GM11168 (cell line): ENCODE data around the gene UCN.
"Not testable (repeated sequence)": the region's sequence is repeated elsewhere in the genome, so short reads cannot be mapped to it uniquely, and the experiment has no call there.

ENCODE experiments used
- in situ Hi-C: fragments of 300-500 bp; cut with MboI; formaldehyde crosslinking; loops from one replicate; pipeline ENCODE4 v1.12.0; 2022; ENCODE audit warnings: low sequenced_read_pairs; ENCODE audit not compliant: unreplicated experiment

Gene UCN

DNA sequence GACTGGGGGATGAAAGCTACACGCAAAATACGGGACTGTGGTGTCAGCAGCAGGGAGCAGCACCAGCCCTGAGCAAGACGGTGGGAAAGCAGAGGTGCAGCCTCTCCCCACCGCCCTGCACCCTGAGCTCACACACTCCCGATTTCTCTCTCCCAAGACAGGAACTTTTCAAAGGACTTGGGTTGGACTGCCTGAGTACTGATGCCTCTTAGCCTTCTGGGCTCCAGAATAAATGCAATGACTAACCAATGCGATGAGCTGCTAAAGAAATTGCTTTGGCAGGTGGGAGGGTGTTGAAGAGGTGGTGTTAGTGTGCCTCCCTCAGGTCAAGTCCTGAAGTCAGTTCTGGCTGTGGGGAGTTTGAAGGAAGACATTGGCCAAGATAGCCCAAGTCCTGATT lies 16.4 kb downstream of the UCN start:
- in situ Hi-C loops = no loop called here

DNA sequence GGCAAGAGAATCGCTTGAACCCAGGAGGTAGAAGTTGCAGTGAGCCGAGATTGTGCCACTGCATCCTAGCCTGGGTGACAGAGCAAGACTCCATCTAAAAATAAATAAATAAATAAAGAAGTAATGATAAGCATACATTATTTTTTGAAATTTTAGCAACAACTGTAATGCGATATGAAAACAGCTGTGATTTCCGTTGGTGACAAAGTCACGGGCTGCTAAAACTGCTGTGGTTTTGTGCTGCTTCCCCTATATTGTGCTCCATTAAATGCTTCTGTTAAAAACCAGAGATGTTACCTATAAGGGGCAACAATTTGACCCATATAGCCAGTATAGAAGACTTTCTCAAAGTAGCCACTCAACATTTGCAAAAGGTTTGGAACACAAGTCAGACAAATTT lies 17.7 kb downstream of the UCN start:
- in situ Hi-C loops = no loop called here

DNA sequence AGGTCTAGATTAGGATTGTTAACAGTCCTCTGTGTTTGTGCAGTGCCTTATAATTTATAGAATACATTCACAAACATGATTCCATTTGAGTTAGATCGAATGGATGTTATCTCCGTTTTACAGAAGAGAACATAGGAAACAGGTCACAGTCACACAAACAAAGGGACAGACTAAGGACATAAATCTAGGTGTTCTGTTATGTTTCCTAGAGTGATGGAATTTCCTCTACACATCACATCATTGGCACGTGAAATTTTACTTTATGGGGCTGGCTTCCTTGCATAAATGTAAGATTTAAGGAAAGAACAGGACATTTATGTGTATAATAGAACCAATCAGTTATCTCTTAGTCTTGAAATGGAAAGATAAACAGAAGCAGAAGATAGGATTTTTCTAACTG lies 19.6 kb downstream of the UCN start:
- in situ Hi-C loops = no loop called here

DNA sequence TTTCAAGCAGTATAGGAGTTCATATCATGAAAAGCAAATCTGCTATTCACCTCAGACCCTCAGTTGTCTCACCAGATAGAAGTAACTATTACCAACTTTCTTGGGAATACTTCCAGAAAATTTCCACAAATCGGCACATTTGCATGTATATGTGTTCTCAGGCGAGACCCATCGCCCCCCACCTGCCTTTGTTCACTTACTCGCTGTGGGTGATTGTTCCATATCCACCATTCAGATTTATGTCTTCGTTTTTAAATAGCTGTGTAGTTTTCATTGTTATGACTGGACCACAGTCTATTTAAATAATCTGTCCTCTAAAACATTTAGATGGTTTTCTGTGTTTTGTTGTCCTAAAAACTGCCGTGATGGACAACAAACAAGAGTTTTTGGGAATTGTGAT lies 22.8 kb downstream of the UCN start:
- in situ Hi-C loops = no loop called here

DNA sequence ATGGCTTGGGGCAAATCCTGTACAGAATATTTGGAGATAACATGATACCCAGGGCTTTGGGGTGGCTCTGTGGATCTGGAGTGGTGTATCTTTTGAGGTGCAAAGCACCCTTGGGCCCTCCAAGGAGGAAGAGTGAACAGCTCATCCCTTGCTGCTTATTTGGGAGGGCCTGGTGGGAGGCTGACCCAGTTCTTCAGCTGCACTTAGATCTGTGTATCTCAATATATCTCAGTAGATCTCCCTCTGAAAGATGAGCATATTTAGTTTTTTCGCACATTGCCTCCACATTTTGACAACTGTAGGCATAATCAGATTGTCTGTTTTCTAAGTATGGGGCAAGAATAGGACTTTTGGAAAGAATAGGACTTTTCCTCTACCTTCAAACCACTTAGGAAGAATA lies 23.2 kb downstream of the UCN start:
- in situ Hi-C loops = no loop called here

DNA sequence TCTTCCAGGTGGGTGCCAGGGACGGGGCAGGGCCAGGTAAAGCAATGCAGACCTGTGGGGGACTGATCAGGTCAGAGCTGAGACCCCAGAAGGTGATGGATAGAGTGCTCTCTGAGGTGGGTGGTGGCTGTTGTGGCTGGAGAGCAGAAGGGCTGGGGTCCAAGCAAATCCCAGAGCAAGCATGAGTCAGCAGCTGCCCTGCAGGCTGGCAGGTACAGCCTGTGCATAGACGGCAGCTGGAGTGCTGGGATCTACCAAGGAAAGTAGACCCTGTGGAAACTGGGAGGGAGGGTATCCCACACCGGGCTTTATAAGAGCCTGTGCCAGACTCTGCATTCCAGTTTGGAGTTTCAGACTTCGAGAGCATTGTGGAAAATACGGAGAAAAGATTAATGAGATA lies 25.4 kb downstream of the UCN start:
- in situ Hi-C loops = no loop called here

DNA sequence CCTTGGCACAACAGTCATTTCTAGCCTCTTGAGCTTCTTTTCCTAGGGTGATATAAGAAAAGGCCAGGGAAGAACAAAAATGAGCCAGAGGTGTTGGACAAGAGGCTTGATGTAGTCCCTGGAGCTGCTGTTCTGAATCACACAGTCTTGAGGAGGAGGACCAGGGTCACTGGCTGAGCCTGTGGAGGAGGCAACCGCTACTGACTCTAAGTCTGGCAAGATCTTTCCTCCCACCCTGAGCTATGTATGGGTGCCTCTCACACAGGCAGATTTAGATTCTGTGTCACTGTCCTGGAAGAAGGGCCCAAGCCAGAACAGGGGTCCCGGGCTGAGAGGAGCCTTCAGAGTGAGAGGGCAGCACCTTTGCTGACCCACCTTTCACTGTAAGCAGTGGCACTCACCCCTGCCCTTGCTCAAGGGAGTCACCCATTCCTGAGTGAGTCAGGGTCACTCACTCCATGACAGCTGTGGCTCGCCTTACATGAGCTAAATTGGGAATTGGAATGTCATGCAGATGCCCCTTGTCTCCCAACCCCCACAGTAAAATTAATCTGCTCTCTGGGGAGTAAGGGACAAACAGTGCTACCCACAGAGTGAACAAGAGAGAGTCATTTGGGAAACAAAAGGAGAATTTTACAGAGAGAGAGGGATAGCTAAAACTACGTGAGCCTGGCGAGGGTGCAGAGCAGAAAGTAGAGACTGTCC lies 26.2 kb downstream of the UCN start, which contains the start of gene TRIM54:
TRIM54 (plus strand) TSS at position 575 of the 705 bp plus-strand sequence. CDS start 303 bp downstream, outside the sequence.
- in situ Hi-C loops = no loop called here

DNA sequence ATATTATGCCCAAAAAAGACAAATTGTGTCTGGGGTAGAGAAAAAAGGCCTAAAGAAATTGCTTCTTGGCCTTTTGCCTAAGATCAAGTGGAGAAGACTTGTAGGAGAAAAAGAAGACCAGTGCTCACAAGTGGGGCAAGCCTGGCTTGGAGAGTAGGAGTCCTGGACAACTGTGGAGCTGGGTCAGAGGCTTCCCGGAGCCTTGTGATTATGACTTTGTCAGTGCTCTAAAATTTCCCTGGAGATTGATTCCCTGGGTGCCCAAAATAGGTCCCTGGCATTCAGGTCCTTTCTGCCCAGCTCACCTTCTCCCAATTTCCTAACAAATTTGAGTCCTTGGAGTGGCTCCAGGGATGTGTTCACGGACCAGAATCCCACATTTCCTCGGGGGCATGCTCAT lies 26.8 kb downstream of the UCN start:
- in situ Hi-C loops = no loop called here

DNA sequence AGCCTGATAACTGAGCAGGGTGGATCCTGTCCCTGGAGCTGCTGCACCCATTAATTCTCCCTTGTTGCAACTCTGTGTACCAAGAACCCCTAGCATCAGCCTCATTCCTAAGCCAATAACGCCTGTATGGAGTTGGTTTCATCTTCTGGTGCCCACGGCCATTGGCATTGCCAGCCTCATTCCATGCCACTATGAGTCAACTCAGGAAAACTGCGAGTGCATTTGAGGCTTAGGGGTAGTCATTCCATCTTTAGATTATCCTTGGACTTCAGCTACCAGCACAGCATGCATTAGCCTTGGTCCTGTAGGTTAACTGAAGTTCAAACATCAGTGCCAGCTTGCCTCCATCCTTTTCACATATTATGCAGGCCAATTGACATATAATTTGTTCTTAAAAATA lies 27.4 kb downstream of the UCN start:
- in situ Hi-C loops = no loop called here

DNA sequence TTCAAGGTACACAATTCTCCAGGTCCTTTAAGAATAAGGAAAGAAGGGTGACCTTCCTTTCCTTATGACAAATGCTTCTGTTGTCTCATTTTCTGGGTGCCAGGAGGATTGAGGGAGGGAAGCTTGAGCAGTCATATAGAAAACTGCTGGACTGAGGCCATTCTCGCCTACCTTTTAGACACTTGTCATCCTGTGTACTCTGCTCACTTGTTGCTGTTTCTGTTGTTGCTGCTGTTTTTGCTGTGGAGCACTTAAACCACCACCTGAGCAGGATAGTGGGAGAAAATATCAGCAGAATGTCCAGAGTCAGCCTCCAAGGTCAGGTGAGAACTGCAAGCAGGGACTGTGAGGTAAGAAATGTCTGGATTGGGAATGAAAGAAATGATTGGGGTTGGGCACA lies 30.2 kb downstream of the UCN start:
- in situ Hi-C loops = no loop called here

DNA sequence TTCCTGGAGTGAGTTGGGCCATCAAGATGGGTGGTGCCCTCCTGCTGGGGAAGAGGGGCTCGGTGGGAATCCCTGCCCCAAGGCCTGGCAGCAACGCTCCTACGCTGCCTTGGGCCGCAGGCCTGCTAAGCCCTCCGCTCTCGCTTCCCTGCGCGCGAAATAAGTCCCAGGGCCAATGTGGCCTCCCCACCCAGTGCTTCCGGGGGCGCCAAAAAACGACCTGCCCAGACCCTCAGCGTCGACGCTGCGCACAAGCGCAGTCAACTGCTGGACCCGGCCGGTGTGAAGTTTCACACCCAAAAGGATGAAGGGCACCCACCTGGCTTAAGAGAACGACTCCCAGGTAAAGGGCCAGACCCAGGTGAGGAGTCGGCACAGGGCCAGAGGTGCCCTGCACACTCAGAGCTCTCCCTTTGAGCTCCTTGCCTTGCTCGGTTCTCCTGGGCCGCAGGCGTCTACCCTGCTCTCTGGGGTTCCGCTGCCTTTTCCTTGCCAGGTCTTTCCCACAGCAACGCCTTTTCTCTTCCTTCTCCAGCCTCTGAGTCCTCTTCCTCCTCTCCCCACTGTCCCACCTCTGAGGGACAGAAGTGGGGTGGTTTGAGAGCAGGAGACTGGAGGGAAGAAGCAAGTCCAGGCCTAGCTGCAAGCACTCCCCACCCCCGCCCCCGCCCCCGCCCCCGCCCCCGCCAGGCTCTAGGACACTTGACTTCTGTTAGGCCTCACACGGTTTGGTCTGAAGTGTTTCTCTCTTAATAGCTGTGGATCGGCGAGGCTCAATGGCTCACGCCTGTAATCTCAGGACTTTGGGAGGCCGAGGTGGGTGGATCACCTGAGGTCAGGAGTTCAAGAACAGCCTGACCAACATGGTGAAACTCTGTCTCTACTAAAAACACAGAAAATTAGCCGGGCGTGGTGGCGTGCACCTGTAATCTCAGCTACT lies 32.8 kb downstream of the UCN start, which contains the start of gene DNAJC5G:
DNAJC5G (plus strand) TSS at position 223 of the 940 bp plus-strand sequence. CDS start 1,296 bp downstream, outside the sequence.
- in situ Hi-C loops = no loop called here

DNA sequence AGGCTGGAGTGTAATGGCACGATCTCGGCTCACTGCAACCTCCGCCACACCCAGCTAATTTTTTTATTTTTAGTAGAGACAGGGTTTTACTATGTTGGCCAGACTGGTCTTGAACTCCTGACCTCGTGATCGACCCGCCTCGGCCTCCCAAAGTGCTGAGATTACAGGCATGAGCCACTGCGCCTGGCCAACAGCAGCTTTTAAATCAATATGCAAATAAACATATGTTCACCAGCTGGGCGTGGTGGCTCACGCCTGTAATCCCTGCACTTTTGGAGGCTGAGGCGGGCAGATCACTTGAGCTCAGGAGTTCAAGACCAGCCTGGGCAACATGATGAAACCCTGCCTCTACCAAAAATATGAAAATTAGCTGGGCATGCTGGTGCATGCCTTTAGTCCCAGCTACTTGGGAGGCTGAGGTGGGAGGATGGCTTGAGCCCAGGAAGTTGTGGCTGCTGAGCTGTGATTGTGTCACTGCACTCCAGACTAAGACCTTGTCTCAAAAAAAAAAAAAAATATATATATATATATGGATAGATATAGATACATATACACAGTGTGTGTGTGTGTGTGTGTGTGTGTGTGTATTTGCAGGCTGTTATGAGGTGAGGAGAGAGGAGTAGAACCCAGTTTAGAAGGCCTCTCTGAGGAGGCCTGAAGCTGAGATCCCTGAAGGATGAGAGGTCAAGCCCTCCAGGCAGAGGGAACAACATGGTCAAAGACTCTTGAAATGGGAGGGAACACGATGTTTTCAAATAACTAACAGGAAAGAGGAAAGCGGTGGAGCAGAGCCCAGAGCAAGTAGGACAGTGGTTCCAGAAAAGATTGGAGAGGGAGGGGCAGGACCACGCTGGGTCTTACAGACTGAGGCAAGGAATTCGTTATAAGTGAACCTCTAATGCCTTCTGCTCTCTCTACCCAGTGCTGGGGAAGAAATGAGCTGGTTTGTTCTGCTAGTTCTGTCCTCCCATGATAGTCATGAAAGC lies 35.4 kb downstream of the UCN start:
- in situ Hi-C loops = not testable (repeated sequence)

DNA sequence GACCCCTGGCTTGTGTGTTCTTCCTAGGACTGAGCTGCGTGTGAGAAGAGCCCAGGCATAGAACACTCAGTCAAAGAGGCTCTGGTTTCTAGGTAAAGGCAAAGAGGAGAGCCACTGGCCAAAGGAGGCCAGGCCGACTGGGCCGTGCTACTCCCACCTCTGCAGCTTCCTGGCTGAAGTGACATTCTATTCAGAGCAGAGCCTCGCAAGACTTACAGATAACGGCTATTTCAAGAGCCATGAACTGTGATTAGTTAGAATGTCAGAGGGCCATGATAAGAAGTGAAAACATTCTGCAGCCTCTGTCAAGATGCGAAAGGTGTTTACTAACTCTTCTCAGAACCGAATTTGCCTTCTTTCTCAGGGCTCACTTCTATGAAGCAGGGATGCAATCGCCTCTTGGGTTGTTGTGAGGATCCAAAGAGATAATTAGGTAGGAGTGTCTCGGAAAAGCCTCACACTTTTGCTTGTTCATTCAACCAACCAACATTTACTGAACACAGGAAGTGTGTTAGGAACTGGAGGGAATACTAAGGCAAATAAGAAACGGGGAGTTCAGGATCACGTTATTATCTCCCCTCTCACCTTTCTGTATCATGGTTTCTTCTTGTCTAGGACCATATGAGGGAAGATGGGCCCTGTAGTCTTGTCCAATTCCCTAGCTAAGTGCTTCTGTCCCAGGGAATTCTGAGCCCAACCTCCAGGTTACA lies 36.5 kb downstream of the UCN start:
- in situ Hi-C loops = no loop called here

DNA sequence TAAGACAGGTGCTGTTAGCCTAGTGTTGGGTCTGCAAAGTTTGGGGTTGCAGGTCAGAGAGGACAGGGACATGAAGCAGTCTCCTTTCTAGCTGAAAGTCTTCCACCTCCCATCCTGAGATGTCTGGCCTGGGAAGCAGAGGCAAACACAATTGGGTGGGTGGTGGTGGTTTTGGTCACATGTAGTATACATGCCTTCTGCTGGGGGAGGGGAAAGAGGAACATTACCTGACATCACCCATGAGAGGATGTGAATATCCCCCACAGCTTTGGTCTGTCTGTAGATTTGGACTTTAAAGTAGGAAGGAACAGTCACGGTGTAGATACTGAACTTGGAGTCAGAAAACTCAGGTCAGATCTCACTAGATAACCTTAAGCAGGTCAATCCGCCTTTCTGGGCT lies 37.6 kb downstream of the UCN start:
- in situ Hi-C loops = no loop called here

DNA sequence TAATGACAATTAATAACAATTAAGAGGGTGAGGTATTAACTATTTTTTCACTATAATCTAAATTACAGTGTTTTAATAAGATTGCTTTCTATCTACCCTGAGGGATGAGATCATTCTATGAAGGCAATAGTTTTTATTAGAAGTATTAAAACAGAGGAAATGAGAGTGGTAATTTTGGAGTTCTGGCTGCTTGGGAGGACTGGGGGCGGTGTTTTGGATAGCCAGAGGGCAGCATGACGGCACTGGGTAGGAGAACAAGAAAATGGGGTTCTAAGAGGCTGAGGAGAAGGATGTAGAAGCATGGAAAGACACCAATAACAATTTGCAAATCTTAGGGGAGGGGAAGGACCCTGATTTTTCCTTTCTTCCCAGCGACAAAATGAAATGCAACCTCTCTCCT lies 38.1 kb downstream of the UCN start:
- in situ Hi-C loops = no loop called here

DNA sequence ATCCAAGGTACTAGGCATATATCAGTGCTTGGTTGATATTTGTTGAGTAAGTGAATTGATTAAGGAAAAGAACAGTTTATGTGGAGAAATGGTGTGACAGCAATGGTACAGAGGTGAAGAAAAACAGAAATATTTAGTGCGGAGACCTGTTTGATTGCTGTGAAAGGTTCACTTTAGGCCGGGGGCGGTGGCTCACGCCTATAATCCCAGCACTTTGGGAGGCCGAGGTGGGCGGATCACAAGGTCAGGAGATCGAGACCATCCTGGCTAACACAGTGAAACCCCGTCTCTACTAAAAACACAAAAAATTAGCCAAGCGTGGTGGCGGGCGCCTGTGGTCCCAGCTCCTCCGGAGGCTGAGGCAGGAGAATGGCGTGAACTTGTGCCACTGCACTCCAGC lies 39.9 kb downstream of the UCN start:
- in situ Hi-C loops = not testable (repeated sequence)

DNA sequence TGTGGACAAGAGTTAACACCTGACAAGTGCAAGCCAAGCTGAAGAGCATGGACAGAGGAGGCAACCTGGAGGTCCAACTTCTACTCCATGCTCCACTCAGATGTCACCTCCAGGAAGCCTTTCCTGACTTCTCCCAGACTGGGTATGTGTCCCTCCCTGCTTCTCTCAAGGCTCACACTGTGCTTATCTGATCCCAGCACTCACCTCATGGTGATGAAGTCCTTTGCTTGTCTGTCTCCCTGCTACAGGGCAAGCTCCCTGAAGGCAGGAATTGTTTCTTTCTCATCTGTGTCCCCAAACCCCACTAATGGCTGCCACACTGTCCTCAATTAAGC lies 42.7 kb downstream of the UCN start:
- in situ Hi-C loops = no loop called here

DNA sequence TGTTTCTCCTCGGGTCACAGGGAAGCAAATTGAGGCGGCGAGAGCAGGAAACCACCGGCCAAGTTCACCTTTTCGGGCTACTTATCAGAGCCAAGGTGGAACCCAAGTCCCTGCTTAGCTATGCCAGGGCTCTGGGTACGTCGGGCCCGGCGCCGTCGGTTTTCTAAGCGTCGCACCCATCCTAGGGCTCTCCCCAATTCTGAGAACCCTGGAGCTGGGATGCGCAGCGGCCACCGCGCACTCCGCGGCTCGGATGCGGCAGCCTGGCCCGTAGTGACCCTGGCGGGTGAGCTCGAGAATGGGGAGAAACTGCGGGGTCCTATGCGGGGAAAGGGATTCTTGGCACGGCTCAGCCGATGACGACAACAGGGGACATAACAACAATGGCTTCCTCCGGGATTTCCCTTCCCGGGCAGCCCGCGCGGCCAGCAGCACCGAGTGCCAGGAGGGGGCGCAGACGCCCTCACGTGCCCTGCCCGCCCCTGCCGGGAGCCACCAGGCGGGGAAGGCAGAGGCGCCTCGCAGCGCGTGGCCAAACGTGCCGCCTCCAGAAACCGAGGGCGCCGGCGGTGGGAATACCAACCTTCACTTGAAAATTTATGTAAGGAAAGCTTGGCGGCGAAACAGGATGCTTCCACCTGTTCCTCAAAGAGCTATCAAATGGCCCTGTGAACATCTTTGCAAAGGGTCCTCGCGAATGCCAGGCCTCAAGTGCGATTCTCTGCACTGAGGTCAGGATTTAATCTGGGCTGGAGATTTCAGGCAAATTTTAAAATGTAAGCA lies 43.3 kb downstream of the UCN start:
- in situ Hi-C loops = no loop called here

DNA sequence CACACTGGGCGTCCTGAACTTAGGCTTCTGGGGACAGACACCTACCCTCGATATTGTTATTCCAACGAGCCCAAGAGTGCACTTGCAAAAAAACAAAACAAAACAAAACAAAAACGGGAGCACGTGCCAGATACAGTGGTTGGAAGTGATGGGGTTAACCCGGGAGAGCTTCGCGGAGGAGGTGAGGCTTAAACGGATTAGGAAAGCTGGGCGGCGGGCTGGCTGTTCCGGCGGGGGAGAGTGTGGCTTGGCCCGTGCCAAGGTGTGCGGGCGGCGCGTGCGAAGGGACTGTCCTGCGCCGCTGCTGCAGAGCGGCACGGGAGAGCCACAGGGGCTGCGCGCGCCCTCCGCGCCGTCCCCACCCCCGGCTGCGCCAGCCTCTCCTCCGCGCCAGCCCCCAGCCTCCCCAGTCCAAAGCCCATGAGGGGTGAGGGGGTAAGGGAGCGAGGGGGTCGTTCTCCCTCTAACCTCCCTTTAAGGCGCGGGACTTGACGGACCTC lies 43.9 kb downstream of the UCN start:
- in situ Hi-C loops = no loop called here
